ENCODE results near the gene GPR32. TPM values are rescaled to one million over a fixed set of nuclear protein-coding genes. Genes with fewer than 3 reads are reported as not detected.
"Not testable (repeated sequence)": the region's sequence is repeated elsewhere in the genome, so short reads cannot be mapped to it uniquely, and the experiment has no call there.

Gene GPR32, protein sequence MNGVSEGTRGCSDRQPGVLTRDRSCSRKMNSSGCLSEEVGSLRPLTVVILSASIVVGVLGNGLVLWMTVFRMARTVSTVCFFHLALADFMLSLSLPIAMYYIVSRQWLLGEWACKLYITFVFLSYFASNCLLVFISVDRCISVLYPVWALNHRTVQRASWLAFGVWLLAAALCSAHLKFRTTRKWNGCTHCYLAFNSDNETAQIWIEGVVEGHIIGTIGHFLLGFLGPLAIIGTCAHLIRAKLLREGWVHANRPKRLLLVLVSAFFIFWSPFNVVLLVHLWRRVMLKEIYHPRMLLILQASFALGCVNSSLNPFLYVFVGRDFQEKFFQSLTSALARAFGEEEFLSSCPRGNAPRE
- not detected in 2 replicates for total RNA-seq (2014; rRNA removed; shearing (Covaris generic))
- polyA plus RNA-seq (2015; cell fraction: cytosol; rRNA removed) = not detected in 2 replicates
- not detected in 2 replicates for polyA plus RNA-seq (2015; cell fraction: nucleus; rRNA removed)

DNA sequence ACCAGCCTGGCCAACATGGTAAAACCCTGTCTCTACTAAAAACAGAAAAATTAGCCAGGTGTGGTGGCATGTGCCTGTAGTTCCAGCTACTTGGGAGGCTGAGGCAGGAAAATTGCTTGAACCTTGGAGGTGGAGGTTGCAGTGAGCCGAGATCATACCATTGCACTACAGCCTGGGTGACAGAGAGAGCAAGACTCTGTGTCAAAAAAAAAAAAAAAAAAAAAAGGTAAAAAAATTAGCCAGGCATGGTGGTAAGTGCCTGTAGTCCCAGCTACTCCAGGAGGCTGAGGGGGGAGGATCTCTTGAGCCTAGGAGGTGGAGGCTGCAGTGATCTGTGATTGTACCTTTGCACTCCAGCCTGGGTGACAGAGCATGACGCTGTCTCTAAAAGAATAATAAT, at the start of gene GPR32:
TSS of gene GPR32 (plus strand) at position 301 of the 400 bp plus-strand sequence. CDS start 137 bp downstream, outside the sequence.
- DNase-seq (ENCODE audit: low read depth, low spot score); in situ Hi-C loops (cut with HindIII; ENCODE audit: low pct_unique_long_range_greater_than_20kb, low sequenced_read_pairs): not testable (repeated sequence)

DNA sequence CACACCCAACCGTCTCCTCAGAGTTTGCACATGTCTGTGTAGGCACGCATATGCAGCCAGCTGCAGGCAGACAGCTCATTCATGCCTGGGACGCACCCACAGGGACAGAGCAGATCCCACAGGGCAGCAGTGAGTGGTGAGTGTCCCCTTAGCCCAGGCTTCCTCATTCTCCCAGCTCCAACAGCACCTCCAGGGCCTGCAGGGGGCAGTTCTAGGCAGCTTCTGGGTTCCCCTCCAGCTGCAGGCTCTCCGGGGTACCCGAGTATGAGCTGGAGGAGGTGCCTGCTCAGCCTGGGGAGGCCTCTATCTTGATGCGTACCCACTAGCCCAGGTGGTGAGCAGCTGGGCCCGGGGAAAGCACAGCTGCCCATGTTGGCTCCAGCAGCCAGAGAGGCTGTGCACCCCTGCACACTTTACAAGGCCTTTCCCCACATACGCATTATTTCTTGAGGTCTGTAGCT, 49.3 kb upstream of the GPR32 start:
- in situ Hi-C loops (cut with HindIII; ENCODE audit: low pct_unique_long_range_greater_than_20kb, low sequenced_read_pairs) = no loop called here
- DNase-seq (ENCODE audit: low read depth, low spot score) = no peak

DNA sequence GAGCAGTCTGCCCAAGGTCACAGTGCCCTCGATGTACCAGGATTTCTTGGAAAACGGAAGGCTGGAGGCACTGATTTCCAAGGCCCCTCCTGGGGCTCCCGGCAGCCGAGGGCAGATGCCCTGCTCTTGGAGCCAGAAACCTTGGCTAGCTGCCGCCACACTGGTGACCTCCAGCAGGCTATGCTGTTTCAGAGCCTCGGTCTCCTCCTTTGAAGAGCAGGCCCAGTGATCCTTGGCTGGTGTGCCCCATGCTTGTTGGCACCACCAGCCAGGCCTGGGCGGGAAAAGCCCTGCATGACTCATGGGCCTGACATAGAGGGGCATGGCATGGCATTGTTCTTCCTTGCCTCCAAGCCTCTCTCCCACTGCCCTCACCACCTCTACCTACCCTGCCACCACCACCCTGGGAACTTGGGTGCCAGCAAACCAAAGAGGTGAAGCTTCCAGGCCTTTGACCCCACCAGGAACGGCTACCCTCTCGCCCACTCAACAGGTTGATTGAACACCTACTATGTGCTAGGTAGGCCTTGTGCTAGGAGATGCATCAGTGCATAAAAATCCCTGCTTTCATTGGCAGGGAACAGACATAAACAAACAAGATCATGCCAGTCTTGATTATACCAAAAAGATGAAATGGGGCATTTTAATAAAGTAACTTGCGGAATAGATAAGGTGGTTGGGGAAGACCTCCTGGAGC, 48.7 kb upstream of the GPR32 start:
- no peak for DNase-seq (ENCODE audit: low read depth, low spot score)
- in situ Hi-C loops (cut with HindIII; ENCODE audit: low pct_unique_long_range_greater_than_20kb, low sequenced_read_pairs) = no loop called here

DNA sequence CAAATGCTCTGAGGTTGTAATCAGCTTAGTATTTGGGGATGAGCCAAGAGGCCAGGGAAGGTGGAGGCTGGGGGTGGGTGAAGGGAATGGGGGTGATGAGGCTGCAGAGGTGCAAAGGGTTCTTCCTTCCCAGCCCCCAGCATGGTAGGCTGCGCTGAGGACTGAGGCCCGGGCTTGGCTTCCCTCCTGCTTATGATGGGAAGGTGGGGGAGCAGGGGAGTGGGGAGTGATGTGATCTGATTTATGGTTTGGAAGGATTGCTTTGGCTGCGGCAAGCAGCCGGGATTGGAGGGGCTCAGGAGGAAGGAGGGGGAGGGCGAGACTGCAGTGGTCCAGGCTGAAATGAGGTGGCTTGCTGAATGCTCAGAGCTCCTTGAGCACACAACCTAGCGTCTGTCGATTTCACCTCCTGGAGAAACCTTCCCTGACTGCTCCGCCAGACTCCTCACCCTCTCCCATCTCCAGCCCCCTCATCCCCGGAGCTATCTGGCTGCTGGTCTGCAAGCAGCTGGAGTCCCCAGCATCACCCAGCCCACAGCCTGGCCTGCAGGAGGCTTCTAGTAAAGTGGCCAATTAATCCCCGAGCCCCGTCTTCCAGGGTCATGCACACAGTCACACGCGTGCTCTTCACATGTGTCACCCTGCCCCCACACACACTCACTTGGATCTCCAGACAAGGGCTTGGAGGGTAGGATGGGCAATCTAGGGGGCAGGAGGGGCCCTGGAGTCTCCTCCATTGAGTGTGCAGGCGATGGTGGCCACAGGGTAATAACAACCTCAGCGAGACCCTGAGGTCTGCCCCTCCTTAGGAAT, 47.9 kb upstream of the GPR32 start:
- no peak for DNase-seq (ENCODE audit: low read depth, low spot score)
- in situ Hi-C loops (cut with HindIII; ENCODE audit: low pct_unique_long_range_greater_than_20kb, low sequenced_read_pairs) = no loop called here

DNA sequence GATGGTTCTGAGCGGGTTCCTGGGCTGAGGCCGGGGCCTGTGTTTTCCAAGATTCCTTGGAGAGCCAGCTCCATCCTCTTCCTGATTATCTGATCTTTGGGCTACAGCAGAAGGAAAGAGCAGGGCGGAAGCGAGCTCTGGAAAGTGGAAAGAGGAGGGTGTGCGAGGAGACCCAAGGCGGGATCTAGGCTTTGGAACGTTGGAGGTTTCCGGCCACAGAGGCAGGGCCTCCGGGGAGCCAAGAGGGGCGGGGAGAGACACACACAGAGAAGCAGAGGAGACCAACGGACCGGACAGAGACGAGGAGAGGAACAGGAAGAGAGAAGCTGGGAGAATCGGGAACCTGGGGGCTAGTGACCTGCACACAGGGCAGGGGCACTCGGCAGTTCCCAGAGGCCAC, 47.2 kb upstream of the GPR32 start, which contains the start of gene CLEC11A:
TSS of gene CLEC11A (plus strand) at position 296 of the 400 bp plus-strand sequence. CDS start 162 bp downstream, outside the sequence.
- no peak for DNase-seq (ENCODE audit: low read depth, low spot score)
- in situ Hi-C loops (cut with HindIII; ENCODE audit: low pct_unique_long_range_greater_than_20kb, low sequenced_read_pairs) = no loop called here

DNA sequence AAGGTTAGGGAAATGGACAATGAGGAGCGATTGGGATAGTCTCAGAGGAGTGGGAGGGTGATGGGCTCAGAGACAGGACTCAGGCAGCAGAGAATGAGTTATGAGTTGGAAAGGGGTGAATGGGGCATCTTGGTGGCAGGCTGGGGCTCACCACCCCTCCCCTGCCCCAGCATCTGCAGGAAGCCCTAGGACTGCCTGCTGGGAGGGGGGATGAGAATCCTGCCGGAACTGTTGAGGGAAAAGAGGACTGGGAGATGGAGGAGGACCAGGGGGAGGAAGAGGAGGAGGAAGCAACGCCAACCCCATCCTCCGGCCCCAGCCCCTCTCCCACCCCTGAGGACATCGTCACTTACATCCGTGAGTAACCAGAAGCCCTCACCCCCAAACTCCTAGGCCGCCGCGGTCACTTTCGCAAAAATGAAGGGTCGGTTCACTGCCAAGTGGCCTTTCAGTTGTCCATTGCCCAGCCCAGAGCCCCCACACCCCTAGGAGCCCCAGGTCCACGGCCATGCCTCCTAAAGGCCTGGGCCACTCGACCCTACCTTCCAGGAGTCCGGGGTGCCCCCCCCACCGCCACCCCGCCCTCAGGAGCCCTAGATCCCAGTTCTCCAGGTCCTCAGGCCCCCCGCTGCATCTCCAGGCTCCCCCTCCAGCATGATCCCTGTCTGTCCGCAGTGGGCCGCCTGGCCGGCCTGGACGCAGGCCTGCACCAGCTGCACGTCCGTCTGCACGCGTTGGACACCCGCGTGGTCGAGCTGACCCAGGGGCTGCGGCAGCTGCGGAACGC, 46.3 kb upstream of the GPR32 start:
- DNase-seq (ENCODE audit: low read depth, low spot score) = no peak
- in situ Hi-C loops (cut with HindIII; ENCODE audit: low pct_unique_long_range_greater_than_20kb, low sequenced_read_pairs) = no loop called here

DNA sequence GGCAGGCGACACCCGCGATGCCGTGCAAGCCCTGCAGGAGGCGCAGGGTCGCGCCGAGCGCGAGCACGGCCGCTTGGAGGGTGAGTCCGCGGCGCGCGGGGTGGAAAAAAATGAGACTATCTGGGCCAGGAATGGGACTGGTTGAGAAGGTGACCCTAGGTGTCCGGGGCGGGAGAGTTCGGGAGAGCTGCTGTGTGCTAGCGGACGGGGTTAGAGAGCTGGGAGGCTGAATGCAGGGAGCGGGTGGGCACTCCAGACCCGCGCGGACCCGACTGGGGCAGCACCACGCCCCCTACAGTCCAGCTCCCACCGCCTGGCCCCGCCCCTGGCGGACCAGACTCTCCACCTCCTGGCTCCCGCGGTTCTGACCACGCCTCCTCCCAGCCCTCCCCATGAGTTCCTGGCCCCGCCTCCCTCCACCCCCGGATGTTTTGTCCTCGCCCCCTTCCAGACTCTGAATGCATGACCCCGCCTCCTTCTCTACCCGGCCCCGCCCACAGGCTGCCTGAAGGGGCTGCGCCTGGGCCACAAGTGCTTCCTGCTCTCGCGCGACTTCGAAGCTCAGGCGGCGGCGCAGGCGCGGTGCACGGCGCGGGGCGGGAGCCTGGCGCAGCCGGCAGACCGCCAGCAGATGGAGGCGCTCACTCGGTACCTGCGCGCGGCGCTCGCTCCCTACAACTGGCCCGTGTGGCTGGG, 45.6 kb upstream of the GPR32 start:
- in situ Hi-C loops (cut with HindIII; ENCODE audit: low pct_unique_long_range_greater_than_20kb, low sequenced_read_pairs) = no loop called here

DNA sequence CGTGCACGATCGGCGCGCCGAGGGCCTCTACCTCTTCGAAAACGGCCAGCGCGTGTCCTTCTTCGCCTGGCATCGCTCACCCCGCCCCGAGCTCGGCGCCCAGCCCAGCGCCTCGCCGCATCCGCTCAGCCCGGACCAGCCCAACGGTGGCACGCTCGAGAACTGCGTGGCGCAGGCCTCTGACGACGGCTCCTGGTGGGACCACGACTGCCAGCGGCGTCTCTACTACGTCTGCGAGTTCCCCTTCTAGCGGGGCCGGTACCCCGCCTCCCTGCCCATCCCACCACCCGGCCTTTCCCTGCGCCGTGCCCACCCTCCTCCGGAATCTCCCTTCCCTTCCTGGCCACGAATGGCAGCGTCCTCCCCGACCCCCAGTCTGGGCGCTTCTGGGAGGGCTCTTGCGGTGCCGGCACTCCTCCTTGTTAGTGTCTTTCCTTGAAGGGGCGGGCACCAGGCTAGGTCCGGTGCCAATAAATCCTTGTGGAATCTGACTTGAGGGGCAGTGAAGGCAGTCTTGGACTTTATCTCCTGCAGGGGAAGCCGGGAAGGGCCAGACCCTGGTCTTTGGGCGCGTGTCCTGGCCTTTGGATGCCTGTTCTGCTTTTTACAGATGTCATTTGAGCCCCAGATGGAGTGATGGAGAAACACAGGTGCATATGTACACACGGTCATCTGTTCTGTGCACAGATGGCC, 44.9 kb upstream of the GPR32 start:
- DNase-seq (ENCODE audit: low read depth, low spot score) = no peak
- in situ Hi-C loops (cut with HindIII; ENCODE audit: low pct_unique_long_range_greater_than_20kb, low sequenced_read_pairs) = no loop called here

More for the DNA sequence above, 45.6 kb upstream of the GPR32 start:
- peak; percentile 99 for DNase-seq (ENCODE audit: low read depth, low spot score)

DNA sequence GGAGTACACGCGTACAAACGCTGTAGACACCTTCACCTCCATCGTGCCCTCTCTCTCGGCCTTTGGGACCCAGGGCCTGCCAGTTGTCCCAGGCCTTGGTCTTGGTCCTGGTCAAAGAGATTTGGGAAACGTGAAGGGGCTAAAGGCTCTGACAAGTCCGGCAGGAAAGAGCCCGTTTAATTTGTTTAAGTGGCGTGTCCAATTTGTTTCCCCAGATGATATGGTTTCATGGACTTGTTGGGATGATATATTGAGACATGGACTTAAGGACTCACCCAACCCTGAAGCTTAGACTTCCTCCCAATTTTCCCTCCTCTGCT, 44.4 kb upstream of the GPR32 start:
- in situ Hi-C loops (cut with HindIII; ENCODE audit: low pct_unique_long_range_greater_than_20kb, low sequenced_read_pairs) = no loop called here

DNA sequence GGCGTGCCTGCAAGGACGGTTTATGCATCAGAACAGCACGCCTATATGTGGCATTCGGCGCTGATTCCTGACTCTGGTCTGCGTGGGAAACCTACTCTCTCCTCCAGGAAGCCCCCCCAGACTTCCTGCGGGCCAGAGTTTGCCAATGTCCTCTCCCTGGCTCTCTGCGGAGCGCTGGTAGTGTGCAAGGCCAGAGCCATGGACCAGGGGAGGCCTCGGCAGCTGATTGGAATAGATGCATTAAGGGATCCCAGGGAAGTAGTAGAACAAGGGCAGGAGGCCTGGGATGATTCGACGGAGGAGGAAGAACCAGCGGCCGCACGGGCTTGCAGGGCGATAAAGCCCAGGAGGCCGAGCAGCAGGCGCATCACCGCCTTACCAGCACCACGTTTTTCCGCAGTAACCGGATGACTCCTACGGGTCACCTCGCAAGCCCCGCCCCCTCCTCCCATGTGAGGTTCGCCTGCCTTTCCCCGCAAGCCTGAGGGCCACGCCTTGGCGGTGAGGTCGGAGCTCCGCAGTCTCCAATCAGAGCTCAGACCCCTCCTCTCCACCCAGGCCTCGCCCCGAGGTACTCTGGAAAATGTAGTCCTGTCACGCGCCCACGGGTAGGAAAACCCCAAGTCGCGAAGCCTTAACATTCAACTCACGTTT, 42.1 kb upstream of the GPR32 start:
- DNase-seq (ENCODE audit: low read depth, low spot score) = no peak
- in situ Hi-C loops (cut with HindIII; ENCODE audit: low pct_unique_long_range_greater_than_20kb, low sequenced_read_pairs) = no loop called here

More for the DNA sequence above, 44.4 kb upstream of the GPR32 start:
- no peak for DNase-seq (ENCODE audit: low read depth, low spot score)

DNA sequence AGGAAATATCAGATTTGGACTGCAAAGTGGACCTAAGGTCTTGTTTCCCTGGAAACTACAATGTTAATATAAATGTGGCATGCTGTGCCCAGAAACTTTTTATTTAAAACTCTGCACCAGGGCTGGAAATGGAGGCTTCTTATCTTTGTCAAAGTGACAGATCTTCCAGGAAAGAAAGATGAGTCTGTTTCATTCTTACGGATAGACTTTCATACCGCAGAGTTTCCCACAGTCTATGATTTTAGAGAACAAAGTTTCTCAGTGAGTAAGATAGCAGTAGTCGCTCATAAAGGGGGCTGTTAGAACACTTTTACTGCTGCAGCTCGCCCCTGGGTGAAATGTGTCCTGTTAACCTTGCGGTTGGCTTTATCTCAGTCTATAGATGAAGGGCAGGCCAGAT, 40.4 kb upstream of the GPR32 start:
- DNase-seq (ENCODE audit: low read depth, low spot score) = no peak
- in situ Hi-C loops (cut with HindIII; ENCODE audit: low pct_unique_long_range_greater_than_20kb, low sequenced_read_pairs) = no loop called here

DNA sequence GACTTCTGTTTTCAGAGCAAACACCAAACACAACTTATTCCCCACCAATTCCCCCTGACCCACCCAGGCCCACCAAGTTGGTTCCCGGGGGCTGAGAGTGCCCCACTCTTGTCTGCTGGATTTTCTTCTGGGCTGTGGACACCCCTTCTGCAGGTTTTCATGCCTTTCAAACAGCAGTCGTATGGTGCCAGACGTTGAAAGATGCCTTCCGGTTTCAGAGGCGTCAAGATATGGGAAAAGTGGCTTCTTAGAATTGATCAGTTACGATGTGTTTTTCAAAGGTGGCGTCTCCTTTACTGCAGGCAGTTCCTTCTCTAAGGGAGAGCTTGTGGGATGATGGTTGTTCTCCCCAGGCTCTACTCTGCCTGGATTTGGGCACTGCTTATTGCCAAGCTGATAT, 34.4 kb upstream of the GPR32 start:
- no peak for DNase-seq (ENCODE audit: low read depth, low spot score)
- in situ Hi-C loops (cut with HindIII; ENCODE audit: low pct_unique_long_range_greater_than_20kb, low sequenced_read_pairs) = no loop called here

DNA sequence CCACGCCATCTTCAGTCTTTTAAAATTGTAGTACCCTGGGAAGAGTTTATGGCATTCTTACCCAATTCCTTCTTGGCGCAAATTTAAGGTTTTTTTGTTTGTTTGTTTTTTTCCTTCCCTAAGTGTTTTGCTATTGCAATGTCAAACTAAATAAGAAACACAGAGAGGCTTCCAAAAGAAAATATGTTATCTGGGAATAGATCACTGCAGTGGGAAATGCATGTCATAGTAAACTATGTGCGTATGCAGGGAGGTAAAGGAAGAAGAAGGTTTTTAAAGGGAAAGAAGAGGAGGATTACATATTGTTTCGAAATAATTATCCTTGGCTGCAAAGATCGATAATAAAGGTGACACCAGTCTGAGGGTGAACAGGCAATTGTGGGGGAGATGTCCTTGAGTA, 33.9 kb upstream of the GPR32 start:
- in situ Hi-C loops (cut with HindIII; ENCODE audit: low pct_unique_long_range_greater_than_20kb, low sequenced_read_pairs) = no loop called here
- DNase-seq (ENCODE audit: low read depth, low spot score) = no peak

DNA sequence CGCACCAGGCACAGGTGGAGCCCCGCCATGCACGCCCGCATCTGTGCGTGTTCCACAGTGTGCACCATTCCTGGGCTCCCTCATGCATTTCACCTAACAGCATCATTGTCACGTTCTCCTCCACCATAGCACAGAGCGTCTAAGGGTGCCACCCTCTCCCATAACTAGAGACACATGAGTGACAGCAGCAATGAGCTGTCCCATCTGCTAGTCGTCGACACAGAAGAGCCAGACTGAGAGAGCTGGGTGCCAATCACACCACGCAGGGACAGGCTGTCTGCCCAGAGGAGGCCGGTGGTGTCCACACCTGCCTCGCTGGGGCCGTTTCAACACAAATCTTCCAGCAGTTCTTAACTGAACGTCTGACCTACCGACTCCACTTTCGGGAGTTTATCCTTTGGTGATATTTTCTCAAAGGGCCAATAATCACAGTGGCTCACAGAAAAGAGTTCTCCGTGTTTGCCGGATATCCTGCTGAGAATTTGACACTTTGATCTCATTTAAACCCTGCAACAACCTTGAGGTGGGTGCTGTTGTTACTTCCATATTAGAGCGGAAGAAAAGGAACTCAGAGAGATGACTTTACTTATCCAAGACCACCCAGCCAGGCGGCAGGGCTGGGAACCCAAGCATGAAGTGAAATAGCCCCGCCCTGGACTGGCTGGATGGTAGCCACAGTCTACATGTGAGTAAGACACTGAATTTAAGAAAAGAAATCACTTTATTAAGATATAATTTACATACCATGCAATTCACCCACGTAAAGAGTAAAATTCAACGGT, 30.9 kb upstream of the GPR32 start:
- in situ Hi-C loops (cut with HindIII; ENCODE audit: low pct_unique_long_range_greater_than_20kb, low sequenced_read_pairs) = no loop called here
- no peak for DNase-seq (ENCODE audit: low read depth, low spot score)

DNA sequence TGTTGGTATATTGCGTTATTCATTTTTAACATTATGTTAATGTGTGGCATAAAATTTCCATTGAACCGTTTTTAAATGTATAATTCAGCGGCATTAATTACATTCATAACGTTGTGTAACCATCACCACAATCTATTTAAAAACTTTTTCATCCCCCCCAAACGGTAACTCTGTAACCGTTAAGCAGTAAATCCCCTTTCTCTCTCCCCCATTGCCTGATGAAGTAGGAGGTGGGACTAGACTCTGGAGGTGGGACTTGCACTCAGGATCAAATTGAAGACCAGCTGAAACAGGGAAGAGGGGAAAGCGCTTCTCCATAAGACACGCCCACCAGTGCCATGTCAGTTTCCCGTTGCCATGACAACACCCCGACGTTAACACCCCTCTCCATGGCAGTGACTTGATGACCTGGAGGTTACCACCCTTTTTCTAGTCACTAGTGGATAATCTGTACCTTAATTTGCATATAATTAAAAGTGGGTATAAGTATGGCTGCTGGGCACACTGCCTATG, 30.3 kb upstream of the GPR32 start:
- DNase-seq (ENCODE audit: low read depth, low spot score) = peak; percentile 27
- in situ Hi-C loops (cut with HindIII; ENCODE audit: low pct_unique_long_range_greater_than_20kb, low sequenced_read_pairs) = no loop called here
